B cell (primary cell): ENCODE measurements around the gene FOXD4. TPM values are rescaled to one million over a fixed set of nuclear protein-coding genes. Genes with fewer than 3 reads are reported as not detected.
"Not testable (repeated sequence)": the region's sequence is repeated elsewhere in the genome, so short reads cannot be mapped to it uniquely, and the experiment has no call there.

Source experiments
- ATAC-seq: fragments of 200-7000 bp; cut with Tn5 transposase; one replicate; pipeline ENCODE4 v1.10.0; 2021; ENCODE audit warnings: low read depth, mild to moderate bottlenecking, moderate number of reproducible peaks, moderate library complexity
- CTCF ChIA-PET: fragments of 350-600 bp; sonication (Branson Sonifier 250); formaldehyde crosslinking; loops from one replicate; lab custom pipeline; 2021; ENCODE audit warnings: antibody characterized with exemption, inconsistent platforms; lab: Charles Lee
- POLR2A ChIA-PET: fragments of 350-600 bp; sonication (Branson Sonifier 250); formaldehyde crosslinking; loops from one replicate; lab custom pipeline; 2021; ENCODE audit warnings: antibody characterized with exemption; lab: Charles Lee
- DNase-seq: peaks from one replicate; pipeline ENCODE4 v3.0.0; 2013
- H2AFZ ChIP-seq: 2 replicates; pipeline ENCODE4 v1.6.1; 2012; ENCODE audit warnings: mild to moderate bottlenecking, low read depth, low read length; ENCODE audit not compliant: insufficient read depth, poor library complexity, severe bottlenecking
- H3K27ac ChIP-seq, 2 donors: 1 replicate in 1 of 2; 2 replicates in 1 of 2; pipeline ENCODE4 v1.5.1; 2012 to 2013; ENCODE audit warnings: low read length in 2 of 2, mild to moderate bottlenecking in 2 of 2, moderate library complexity in 1 of 2
- H3K27me3 ChIP-seq, 4 experiments: fragments of 200-600 bp in 1 of 4; sonication (generic) in 1 of 4; replicated peaks in 1 of 4; 1 replicate in 2 of 4; 2 replicates in 2 of 4; pipeline versions ENCODE4 v1.6.1 to v1.7.0; 2013 to 2016; ENCODE audit warnings: low read length in 3 of 4, mild to moderate bottlenecking in 2 of 4, mixed read lengths in 1 of 4, moderate library complexity in 1 of 4; ENCODE audit not compliant: insufficient read depth in 4 of 4, control insufficient read depth in 3 of 4; ENCODE audit errors: control extremely low read depth in 1 of 4
- H3K36me3 ChIP-seq, 2 experiments: replicated peaks in 1 of 2; 1 replicate in 1 of 2; 2 replicates in 1 of 2; pipeline versions ENCODE4 v1.6.1 to v1.7.1; 2013; ENCODE audit warnings: low read length in 1 of 2; ENCODE audit not compliant: insufficient read depth in 2 of 2, control insufficient read depth in 1 of 2; ENCODE audit errors: control extremely low read depth in 1 of 2, extremely low read depth in 1 of 2
- H3K4me1 ChIP-seq, 2 donors: fragments of 200-600 bp in 1 of 2; sonication (generic) in 1 of 2; 1 replicate in 1 of 2; 2 replicates in 1 of 2; pipeline versions ENCODE4 v1.5.1 to v1.6.1; 2013 to 2017; ENCODE audit warnings: low read length in 2 of 2; ENCODE audit not compliant: control insufficient read depth in 2 of 2, insufficient read depth in 2 of 2
- H3K4me2 ChIP-seq: replicated peaks from 2 replicates; pipeline ENCODE3; 2012; ENCODE audit warnings: mild to moderate bottlenecking, low read depth, low read length; ENCODE audit not compliant: poor library complexity, severe bottlenecking
- H3K4me3 ChIP-seq, 5 experiments: fragments of 200-600 bp in 1 of 5; sonication (generic) in 1 of 5; 1 replicate in 3 of 5; 2 replicates in 2 of 5; pipeline versions ENCODE4 v1.5.1 to v1.7.0; 2011 to 2016; ENCODE audit warnings: low read length in 4 of 5, mild to moderate bottlenecking in 4 of 5, low read depth in 2 of 5, control low read depth in 1 of 5, moderate library complexity in 1 of 5; ENCODE audit not compliant: insufficient read depth in 1 of 5; ENCODE audit errors: control extremely low read depth in 1 of 5, extremely low read depth in 1 of 5
- H3K79me2 ChIP-seq: fragments of 200-600 bp; sonication (generic); one replicate; pipeline ENCODE4 v1.6.0; 2016; ENCODE audit warnings: low read length; ENCODE audit not compliant: control insufficient read depth, insufficient read depth
- H3K9ac ChIP-seq: fragments of 200-600 bp; sonication (generic); 2 replicates; pipeline ENCODE4 v1.6.1; 2017; ENCODE audit warnings: mild to moderate bottlenecking, low read length, moderate library complexity
- H3K9me3 ChIP-seq, 3 donors: one replicate each; pipeline versions ENCODE4 v1.6.1 to v1.7.1; 2013; ENCODE audit warnings: low read length in 2 of 3; ENCODE audit not compliant: control insufficient read depth in 2 of 3, insufficient read depth in 1 of 3; ENCODE audit errors: control extremely low read depth in 1 of 3
- H4K20me1 ChIP-seq: 2 replicates; pipeline ENCODE4 v1.6.0; 2012; ENCODE audit warnings: mild to moderate bottlenecking, low read length; ENCODE audit not compliant: insufficient read depth, control insufficient read depth, poor library complexity, severe bottlenecking
- H3K27ac Mint-ChIP-seq: one replicate; pipeline ENCODE4 v1.8.0; 2021; ENCODE audit warnings: mixed read lengths
- H3K27me3 Mint-ChIP-seq: one replicate; pipeline ENCODE4 v1.8.0; 2021; ENCODE audit warnings: mixed read lengths
- H3K4me1 Mint-ChIP-seq: one replicate; pipeline ENCODE4 v1.8.0; 2021; ENCODE audit warnings: mixed read lengths
- H3K4me3 Mint-ChIP-seq: one replicate; pipeline ENCODE4 v1.8.0; 2021; ENCODE audit warnings: mixed read lengths
- H3K9me3 Mint-ChIP-seq: one replicate; pipeline ENCODE4 v1.8.0; 2022; ENCODE audit warnings: mixed read lengths; ENCODE audit not compliant: insufficient read depth
- WGBS: methylation state at CpG from one replicate; pipeline ENCODE4 v1.1.5; 2013; ENCODE audit warnings: missing lambda C conversion rate; ENCODE audit not compliant: insufficient coverage; 5-methylcytosine and 5-hydroxymethylcytosine counted together
- intact Hi-C: fragments of 100-400 bp; cut with micrococcal nuclease; formaldehyde crosslinking; loops from one replicate; pipeline ENCODE4 v1.10.0; 2022
- polyA plus RNA-seq: library from polyadenylated mRNA; depleted of rRNA; stranded (reverse); fragments of >200 nt; gene quantifications from 2 replicates; pipeline ENCODE4 v1.2.3, GENCODE V29; 2012
- total RNA-seq, 2 donors: library from RNA; stranded (reverse); fragments of 120-200 nt in 1 of 2; gene quantifications; 1 replicate in 1 of 2; 2 replicates in 1 of 2; pipeline versions ENCODE4 v1.2.3 to v1.2.4, GENCODE V29; 2013 to 2022

FOXD4 gene
- total and polyA plus RNA-seq, 2 donors (not counting 1 experiment from before 2014, with no cell fraction given), result 0.18 to 0.89 TPM

DNA sequence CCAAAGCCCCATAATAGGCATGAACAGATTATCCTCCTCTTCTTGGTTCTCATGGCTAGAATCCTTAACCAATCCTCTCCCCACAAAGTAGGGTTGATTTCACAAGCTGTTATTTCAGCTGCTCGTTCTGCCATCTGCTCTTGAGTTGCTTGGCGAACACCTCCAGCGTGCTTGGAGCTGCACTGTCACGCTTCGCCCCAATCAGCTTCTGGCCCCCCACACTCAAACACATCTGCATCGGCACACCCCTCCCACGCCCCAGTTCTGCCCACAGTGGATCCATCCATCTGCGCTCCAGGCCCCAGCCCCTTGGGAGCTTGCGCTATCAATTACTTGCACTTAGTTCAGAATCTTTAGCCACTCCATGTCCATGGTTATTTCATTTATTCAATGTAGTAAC, 17.8 kb downstream of the FOXD4 start:
- 92% methylated on average over 5 of the region's 9 CpGs for WGBS
- not testable (repeated sequence) for H3K79me2 ChIP-seq

DNA sequence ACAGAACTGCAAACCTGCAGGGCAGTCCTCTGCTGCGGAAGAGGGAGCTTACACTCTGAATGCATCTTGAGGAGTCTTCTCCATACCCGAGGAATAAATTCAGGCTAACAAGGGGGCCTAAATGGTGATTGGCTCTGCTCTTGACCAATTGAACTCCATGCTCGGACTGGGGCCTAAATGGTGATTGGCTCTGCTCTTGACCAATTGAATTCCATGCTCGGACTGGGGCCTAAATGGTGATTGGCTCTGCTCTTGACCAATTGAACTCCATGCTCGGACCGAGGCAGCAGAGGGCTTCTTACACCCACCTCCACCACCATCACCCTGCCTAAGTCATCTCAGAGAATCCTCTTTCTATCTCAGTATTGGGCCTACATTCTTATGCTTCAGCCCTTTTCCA, 18.4 kb downstream of the FOXD4 start:
- H3K4me1 Mint-ChIP-seq, H3K27ac ChIP-seq, H2AFZ ChIP-seq, H3K79me2 ChIP-seq, H3K36me3 ChIP-seq, H4K20me1 ChIP-seq, H3K4me3 ChIP-seq, H3K4me1 ChIP-seq, ATAC-seq, CTCF ChIA-PET, H3K27ac Mint-ChIP-seq, H3K9ac ChIP-seq, H3K4me2 ChIP-seq, intact Hi-C loops, H3K4me3 Mint-ChIP-seq, H3K9me3 ChIP-seq, DNase-seq, POLR2A ChIA-PET, H3K9me3 Mint-ChIP-seq, H3K27me3 ChIP-seq: not testable (repeated sequence)
- peaks cover 12% of the 10 kb centered on the region for H3K27me3 Mint-ChIP-seq
- 91% methylated on average over 3 of the region's 6 CpGs for WGBS

More for the DNA sequence above, 17.8 kb downstream of the FOXD4 start:
- H2AFZ ChIP-seq, H3K4me1 ChIP-seq, H3K27me3 ChIP-seq, H3K36me3 ChIP-seq, H3K27ac Mint-ChIP-seq, H3K9ac ChIP-seq, intact Hi-C loops, H3K4me3 ChIP-seq, POLR2A ChIA-PET, DNase-seq, H3K27me3 Mint-ChIP-seq, H3K4me1 Mint-ChIP-seq, H3K9me3 ChIP-seq, H3K27ac ChIP-seq, CTCF ChIA-PET, H3K4me3 Mint-ChIP-seq, H4K20me1 ChIP-seq, H3K4me2 ChIP-seq, ATAC-seq, H3K9me3 Mint-ChIP-seq: not testable (repeated sequence)

DNA sequence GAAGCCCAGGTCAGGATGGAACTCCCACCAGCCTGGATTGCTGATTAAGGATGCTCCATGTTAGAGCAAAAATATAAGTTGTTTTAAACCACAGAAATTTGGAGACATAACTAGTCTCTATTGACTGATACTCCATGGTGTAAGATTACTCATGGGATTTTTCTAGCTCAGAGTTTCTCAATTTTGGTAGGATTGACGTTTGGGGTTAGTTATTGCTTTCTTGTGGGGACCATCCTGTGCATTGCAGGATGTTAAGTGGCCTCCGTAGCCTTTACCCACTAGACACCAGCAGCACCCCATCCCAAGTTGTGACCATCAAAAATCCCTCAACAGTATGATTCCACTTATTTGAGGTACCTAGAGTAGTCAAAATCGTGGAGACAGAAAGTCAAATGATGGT, 19.4 kb downstream of the FOXD4 start:
- intact Hi-C loops, result not testable (repeated sequence)

DNA sequence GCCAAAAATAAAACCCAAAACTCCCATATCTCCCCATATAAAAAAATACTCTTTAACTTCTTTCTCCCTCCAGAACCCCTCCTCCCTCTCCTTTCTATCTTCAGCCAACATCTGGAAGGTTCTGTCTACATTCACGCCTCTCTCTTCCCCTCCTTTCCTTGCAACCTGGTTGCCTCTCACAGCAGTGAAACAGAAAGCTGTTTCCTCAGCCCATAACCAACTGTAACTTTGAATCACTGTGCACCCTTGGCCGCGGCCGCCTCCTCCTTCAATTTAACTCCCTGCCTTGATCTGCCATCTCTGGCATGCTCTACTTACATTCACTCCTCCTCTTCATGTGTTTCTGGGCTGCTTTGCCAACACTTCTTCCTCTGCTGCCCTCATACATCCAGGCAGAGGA, 23.2 kb downstream of the FOXD4 start:
- H3K4me3 Mint-ChIP-seq, H3K4me1 Mint-ChIP-seq, DNase-seq, H3K9me3 Mint-ChIP-seq, H3K9me3 ChIP-seq, H3K27ac Mint-ChIP-seq, H3K36me3 ChIP-seq, H3K79me2 ChIP-seq, H3K9ac ChIP-seq, H3K4me3 ChIP-seq, H3K4me2 ChIP-seq, H2AFZ ChIP-seq, intact Hi-C loops, POLR2A ChIA-PET, H3K27me3 ChIP-seq, CTCF ChIA-PET, H3K27ac ChIP-seq, H3K4me1 ChIP-seq, H4K20me1 ChIP-seq, ATAC-seq, H3K27me3 Mint-ChIP-seq: not testable (repeated sequence)
- no CpG with 5 or more reads among the region's 4 CpGs for WGBS

More for the DNA sequence above, 19.4 kb downstream of the FOXD4 start:
- H3K27ac ChIP-seq, H3K27ac Mint-ChIP-seq, DNase-seq, H3K9me3 Mint-ChIP-seq, H2AFZ ChIP-seq, H3K27me3 ChIP-seq, H3K4me3 Mint-ChIP-seq, H3K4me1 Mint-ChIP-seq, H3K9ac ChIP-seq, ATAC-seq, H3K9me3 ChIP-seq, H4K20me1 ChIP-seq, CTCF ChIA-PET, H3K79me2 ChIP-seq, POLR2A ChIA-PET, H3K36me3 ChIP-seq, H3K4me3 ChIP-seq, H3K4me1 ChIP-seq, H3K27me3 Mint-ChIP-seq, H3K4me2 ChIP-seq: not testable (repeated sequence)
- no CpG with 5 or more reads among the region's 3 CpGs for WGBS
